Measurements from ENCODE around the gene JAG1.

- TF ChIP-seq CTCF (IDR thresholded peaks at IDR 0.05), result no peak
- no peak for TF ChIP-seq POLR2A (IDR thresholded peaks at IDR 0.05)
These were observed 70.4 kb downstream of the JAG1 start for GRCh38 chr20:10603378-10603777.

All from testis (tissue), 2 donors.